GM12872 (cell line): ENCODE measurements around the gene ZNF362.

Experiments
- CTCF ChIP-seq: IDR thresholded peaks from 3 replicates; pipeline ENCODE4 v1.5.1; 2011; ENCODE audit warnings: low read depth, mild to moderate bottlenecking, low read length, moderate library complexity; ENCODE audit not compliant: insufficient read depth

Gene ZNF362

GRCh38 chr1:33237579-33237978 is 18.7 kb upstream of the ZNF362 start:
- TF ChIP-seq CTCF, result no peak

- TF ChIP-seq CTCF, result no peak
These were observed 14.4 kb upstream of the ZNF362 start for GRCh38 chr1:33241866-33242265.

GRCh38 chr1:33242652-33243051 is 13.6 kb upstream of the ZNF362 start:
- TF ChIP-seq CTCF, result no peak

- TF ChIP-seq CTCF, result no peak
These were observed 12.0 kb upstream of the ZNF362 start for GRCh38 chr1:33244143-33244808.

- no peak for TF ChIP-seq CTCF
These were observed 11.5 kb upstream of the ZNF362 start for GRCh38 chr1:33244809-33245186.

GRCh38 chr1:33246171-33246570 is 10.1 kb upstream of the ZNF362 start:
- no peak for TF ChIP-seq CTCF

- no peak for TF ChIP-seq CTCF
These were observed 8.7 kb upstream of the ZNF362 start for GRCh38 chr1:33247545-33247944.

GRCh38 chr1:33248244-33248643 is 8.0 kb upstream of the ZNF362 start:
- no peak for TF ChIP-seq CTCF
